GM19397 (cell line): ENCODE data around the gene FAM151A.

ENCODE experiments used
- ATAC-seq: cut with Tn5 transposase; IDR thresholded peaks from one replicate; pipeline ENCODE4 v1.9.1; 2021; ENCODE audit warnings: mild to moderate bottlenecking, moderate library complexity; ENCODE audit not compliant: unreplicated experiment

FAM151A gene

DNA sequence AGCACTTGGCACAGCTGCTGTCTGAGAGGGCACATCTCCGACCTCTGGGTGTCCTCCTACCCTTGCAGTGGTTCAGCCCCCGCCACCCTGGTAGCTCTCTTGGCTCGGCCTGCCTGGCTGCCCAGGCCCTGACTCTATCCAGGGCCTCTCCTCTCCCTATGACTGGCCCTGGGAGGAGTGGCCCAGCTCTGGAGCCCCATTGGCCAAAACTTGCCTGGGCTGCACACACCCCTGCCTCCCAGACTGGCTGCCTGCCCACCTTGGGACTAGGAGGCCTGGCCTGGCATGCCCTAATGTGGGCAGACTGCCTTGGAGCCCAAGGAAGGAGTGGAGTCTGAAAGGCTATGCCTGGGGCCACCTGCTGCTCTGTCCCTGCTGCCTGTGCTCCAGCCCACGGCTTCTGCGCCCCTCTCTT is 41.7 kb downstream of the FAM151A start:
- ATAC-seq: no peak

DNA sequence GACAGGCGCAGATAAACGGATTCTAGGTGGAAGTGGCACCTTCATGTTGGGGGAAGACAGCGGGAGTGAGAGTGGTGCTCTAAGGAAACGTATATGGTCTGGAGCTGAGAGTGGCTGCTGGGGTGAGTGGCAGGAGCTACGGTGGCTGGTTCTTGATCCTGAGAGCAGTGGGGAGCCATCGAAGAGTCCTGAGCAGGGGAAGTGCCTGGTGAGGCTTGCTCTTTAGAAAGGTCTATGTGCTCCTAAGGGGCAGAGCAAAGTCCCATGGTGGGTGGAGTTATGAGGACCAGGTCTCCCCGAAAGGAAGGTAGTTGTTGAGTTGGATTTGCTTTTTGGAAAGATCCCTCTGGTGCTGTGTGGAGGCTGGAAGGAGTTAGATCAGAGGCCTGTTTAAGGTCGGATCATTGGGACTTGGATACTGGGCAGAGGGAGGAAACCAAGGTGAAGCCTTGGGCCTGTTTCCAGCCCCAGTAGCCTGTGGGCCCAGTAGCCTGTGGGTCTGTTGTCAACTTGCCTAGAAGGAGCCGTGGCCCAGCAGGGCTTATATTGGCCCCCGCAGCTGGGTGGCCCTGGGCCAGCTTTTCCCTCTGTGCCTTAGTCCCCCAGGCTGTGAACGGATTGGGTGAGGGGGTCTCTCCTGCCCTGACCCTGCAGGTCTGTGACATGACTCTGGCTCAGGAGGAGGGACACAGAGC is 42.3 kb downstream of the FAM151A start:
- no peak for ATAC-seq

DNA sequence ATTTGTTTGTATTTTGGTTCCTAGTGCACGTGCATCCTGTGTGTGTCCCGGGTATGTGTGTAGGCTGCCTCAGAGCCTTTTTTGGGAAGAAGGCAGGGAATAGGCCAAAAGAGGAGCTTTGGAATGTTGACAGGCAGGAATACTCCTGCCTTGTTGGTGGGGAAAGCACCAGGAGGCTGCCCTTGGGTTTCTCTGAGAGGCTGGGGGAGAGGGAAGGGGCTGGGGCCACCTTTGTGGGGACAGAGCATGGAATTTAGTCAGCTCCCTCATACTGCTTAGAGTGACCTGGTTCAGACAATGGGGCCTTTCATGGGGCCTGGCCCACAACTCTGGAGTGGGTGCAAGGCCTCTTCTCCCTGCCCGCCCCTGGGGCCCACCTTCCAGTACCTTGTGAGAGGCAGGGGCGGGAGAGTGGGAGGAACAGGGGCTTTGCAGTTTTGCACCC is 44.0 kb downstream of the FAM151A start:
- no peak for ATAC-seq

GRCh38 chr1:54577612-54578011 is 45.7 kb downstream of the FAM151A start:
- ATAC-seq: no peak

DNA sequence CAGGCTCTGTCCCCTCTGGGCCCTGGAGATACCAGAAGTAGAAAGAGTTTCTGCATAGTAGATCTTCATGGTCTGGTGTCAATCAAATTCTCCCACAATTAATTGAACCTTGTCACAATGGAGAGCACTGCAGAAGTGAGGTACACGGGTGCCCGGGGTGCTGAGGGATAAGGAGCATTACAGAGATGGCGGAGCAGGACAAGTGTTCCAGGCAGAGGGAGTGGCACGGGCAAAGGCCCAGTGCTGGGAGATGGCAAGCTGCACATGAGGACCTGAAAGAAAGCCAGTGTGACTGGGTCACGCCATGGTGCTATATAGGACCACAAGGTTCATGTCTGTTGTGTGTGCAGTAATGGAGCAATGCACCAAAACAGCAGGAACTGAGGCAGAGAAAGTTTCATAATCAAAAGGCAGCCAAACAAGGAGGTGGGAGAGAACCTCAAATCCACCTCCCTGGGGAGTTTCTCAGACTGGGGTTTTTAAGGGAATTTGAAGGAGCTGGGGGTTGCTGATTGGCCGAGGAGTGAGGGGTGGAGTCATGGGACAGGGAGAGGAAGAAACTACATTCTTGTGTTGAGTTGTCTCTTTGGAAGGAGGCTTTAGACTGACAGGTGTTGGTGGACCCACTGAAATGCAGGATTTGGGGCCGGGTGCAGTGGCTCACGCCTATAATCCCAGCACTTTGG is 47.6 kb downstream of the FAM151A start:
- ATAC-seq: no peak

- no peak for ATAC-seq
These were observed 48.2 kb downstream of the FAM151A start for GRCh38 chr1:54575161-54575560.

- ATAC-seq: no peak
These were observed 49.1 kb downstream of the FAM151A start for GRCh38 chr1:54574158-54574778.

DNA sequence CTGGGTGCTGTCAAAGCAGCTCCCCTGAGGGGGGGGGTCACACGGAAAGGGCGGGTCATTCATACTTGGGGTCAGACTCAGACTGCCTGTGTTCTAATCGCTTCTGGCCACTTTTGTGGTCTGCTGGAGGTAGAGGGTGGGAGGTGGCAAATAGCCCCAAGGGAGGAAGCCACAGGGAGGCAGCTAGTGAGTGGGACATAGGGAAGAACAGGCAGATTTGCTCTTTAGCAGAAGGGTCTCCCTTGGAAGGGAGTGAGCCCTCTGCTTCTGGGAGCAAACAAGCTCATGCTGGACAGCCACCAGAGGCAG is 50.8 kb downstream of the FAM151A start:
- no peak for ATAC-seq

- no peak for ATAC-seq
These were observed 51.4 kb downstream of the FAM151A start for GRCh38 chr1:54571803-54572541.

DNA sequence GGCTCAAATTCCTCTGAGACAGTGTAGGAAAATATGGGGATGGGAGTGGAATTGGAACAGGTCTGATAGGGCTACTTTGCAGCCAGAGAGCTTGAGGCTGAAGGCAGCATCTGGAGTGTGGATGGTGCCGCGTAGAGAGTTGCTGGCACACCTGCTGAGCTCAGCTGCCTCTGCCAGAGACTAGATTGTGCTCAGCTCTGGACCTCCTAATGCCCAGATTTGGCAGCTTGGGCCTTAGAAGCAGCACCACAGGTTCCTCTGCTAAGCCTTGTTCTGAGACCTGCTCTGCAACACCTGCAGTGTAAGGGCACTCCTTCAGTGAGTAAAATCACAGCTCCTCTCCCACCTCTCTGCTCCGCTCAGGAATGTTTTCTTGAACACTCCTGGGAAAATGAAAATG is 52.0 kb downstream of the FAM151A start:
- no peak for ATAC-seq

DNA sequence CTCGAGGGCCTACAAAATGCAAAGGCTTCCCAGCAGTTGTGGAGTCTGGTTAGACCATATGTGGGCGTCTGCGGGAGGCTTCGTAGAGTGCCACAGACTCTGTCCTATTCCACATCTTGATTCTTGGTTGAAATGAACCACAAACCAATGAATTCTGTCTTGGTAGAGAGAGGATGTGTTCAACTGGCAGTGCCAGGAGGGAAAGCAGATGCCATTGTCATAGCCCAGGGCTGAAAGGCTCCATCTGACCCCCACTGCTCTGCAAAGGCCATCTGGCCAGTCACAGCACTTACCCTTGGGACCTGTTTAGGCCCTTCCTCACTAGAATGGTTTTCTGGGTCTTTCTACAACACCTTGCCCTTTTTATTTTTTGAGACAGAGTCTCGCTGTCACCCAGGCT is 53.2 kb downstream of the FAM151A start:
- no peak for ATAC-seq

GRCh38 chr1:54569339-54569738 is 54.0 kb downstream of the FAM151A start:
- ATAC-seq: no peak

DNA sequence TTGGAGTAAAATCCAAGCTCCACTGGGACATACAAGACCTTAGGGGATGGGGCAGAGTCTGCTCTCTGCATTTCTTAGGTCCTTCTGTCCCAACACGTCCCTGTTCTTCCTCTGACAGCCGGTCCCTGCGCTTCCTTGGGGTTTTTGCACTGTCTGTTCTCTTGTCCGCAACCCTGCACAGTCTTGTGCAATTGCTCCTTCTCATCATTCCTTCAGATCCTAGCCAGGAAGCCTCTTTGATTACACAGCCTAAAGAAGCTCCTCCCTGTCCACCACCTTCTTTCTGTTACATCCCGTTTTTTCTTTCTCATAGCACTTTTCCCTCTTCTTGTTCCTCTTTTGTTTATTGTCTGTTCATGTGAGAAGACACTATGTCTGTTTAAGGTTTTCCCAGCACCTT is 55.4 kb downstream of the FAM151A start:
- ATAC-seq: no peak

DNA sequence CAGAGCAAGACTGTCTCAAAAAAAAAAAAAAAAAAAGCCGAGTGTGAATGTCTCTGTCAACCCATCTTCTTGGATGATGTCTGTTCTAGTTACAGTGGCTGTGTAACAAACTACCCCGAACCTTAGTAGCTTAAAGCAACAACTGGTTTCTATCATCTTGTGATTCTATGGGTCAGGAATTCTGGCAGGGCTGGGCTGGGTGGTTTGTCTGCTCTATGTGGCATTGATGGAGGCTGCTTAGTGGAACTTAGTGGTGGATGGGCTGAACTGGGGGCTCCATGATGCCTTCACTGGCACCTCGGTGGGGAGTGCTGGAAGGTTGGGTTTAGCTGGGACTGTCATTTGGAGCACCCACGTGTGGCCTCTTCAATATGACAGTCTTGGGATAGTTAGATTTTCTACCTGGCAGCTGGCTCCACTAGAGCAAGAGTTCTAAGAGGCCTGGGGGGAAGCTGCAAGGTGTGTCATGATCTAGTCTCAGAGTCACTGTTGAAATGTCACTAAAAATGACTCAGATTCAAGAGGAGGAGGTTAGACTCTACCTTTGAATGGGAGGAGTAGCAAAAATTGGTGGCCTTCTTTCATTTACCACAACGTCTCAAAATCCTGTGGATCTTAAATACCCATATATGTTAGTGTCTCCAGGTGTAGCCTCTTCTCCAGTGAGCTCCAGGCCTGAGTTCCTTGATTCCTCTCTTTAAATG is 56.7 kb downstream of the FAM151A start:
- no peak for ATAC-seq

GRCh38 chr1:54565113-54565501 is 58.2 kb downstream of the FAM151A start:
- no peak for ATAC-seq

GRCh38 chr1:54564312-54565112 is 58.8 kb downstream of the FAM151A start:
- ATAC-seq: no peak

DNA sequence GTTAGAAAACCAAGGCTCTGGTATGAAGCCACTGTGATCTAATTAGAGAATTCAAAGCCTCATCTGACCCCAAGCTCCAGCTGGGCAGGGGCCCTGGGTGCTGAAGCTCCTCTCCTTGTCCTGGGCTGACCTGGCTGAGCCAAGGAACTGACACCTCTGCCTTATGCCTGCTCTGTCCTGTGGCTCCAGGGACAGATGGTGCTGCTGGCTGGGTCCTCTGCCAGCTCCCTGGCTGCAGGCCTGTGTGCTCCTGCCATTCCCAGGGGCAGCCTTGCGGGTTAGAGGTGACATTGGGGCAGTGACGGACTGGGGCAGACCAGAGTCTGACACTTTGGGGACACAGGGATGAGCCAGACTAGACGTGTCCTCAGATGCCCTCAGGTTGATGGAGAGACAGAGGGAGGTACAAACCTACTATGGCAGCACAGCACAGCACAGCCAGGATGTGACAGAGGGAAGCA is 63.5 kb downstream of the FAM151A start:
- ATAC-seq: no peak
